GM19395 (cell line): ENCODE measurements around the gene SDHD.

ENCODE experiments used
- ATAC-seq: cut with Tn5 transposase; IDR thresholded peaks from one replicate; pipeline ENCODE4 v1.9.1; 2021; ENCODE audit warnings: mild to moderate bottlenecking, moderate library complexity; ENCODE audit not compliant: unreplicated experiment

Gene SDHD

DNA sequence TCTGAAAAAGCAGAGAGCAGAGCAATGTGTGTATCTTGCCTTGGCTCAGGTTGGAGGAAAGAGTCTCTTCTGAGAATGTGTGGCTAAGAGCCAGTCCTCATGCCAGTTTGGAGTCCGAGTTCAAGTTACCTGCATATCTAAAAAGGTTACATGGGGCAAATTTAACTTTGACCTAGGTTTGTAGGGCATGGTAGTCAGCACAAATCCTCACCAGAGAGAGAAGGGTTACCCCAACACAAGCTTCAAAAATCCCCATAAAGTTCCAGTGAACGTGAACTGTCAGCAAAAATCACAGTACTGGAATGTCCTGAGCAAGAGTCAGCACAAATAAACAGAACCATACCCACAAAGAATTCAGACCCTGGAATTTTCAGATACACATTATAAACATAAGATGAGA lies 13.8 kb downstream of the SDHD start:
- no peak for ATAC-seq

DNA sequence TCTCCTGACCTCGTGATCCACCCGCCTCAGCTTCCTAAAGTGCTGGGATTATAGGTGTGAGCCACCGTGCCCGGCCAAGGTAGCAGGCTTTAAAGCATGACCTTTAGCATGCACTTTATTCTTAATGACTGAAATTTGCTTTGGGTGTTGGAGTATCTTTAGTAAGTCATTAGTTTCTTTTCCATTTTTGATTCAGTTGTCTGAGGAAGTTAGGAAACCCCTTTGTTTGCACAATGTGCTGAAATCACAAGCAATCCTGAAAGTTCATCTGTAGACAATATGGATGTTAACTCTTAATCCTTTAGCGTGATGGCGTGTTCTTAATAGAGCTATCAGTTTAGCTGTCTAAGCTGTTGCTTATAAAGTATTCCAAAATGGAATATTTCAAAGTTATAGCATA lies 16.8 kb downstream of the SDHD start:
- no peak for ATAC-seq

DNA sequence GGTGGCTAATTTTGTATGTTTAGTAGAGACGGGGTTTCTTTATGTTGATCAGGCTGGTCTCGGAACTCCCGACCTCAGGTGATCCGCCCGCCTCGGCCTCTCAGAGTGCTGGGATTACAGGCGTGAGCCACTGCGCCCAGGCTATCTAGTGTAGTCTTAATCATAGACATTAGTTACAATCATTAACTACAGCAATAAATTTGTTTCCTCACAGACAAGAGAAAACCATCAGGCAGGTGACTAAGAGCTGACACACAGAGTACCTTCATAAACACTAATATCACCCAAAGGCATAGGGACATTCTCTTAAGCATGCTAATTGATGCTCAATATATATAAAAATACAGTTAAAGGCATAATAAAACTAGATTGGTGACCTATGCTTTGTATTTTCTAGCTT lies 19.4 kb downstream of the SDHD start:
- no peak for ATAC-seq

DNA sequence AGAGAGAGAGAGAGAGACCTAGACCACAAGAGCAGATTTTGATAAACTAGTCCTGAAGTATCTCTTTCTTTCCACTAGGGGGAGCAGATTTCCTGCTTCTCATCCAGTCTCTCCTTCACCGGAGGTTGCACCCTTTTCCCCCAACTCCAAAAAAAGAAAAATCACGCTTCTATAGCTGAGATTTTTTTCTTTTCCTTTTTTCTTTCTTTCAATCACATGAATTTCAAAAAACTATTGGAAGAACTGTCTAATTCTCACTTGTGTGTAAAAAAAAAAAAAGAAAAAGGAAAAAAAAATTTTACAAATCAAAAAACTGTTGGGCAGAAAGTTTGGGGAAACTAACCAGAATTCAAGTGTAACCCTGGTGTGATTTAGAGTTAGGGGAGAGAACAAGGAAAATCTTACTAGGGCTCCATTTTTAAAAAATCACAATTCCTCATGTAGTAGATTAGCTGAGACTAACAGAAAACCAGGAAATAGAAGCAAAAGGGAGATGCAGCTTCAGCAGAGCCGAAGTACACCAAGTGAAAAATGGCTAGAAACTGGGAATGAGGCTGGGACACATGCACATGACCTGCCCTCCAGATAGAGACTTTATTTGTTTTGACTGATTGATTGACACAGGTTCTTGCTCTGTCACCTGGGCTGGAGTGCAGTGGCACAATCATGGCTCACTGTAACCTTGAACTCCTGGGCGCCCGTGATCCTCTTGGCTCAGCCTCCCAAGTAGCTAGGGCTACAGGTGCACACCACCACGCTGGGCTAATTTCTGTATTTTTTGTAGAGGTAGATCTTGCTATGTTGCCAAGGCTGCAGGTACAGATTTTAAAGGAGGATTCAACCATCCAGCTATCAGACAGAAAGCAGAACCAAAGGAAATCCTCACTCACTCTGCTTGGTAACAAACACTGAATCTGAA lies 27.1 kb downstream of the SDHD start:
- ATAC-seq = no peak

DNA sequence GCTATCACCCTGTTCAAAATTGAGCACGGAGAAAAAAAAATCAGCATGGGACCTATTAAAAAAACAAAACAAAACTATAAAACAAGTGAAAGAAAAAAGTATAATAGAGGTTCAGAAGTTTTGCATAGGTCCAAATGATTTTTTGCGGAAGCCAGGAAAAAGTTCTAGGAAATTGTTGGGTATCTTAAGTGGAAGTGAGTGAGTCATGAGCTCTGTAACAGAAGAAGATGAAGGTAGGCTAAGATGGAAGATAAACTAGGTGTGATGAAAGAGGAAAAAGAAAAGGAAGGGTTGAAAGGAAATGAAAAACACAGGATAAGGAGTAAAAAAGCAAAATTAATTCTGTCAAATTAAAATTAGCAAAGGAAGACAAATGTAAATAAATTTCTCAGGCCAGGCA lies 27.8 kb downstream of the SDHD start:
- no peak for ATAC-seq

DNA sequence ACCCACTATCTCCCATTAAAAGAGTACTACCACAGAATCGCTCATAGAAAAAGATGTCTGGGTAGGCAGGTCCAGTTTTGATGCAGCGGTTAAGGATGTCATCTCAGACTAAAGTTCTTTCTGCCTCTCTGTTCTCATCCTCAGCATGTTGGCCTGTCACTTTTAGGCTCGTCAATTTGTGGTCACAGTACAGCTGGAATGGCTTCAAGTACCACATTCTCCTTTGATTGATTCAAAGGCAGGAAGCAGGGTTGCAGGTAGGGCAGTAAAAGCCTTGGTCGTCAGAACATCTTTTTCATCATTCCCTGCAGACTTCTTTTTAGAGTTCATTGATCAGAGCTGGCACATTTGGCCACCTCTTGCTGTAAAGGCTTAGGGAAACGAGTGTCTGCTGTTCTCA lies 28.7 kb downstream of the SDHD start:
- no peak for ATAC-seq

DNA sequence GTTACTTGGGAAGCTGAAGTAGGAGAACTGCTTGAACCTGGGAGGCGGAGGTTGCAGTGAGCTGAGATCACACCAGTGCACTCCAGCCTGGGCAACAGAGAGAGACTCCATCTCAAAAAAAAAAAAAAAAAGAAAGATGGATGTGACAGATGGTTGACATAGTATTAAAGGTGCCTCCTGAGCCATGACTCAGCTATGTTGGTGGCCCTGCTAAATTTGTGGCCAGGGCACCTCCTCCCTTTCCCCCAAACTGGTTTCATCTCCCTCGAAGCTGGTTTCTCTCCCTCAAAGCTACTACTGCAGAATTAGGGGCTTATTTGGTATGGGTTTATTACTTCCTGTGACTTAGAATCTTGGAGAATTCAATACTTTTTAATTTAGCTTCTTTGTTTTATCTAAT lies 31.5 kb downstream of the SDHD start:
- no peak for ATAC-seq

DNA sequence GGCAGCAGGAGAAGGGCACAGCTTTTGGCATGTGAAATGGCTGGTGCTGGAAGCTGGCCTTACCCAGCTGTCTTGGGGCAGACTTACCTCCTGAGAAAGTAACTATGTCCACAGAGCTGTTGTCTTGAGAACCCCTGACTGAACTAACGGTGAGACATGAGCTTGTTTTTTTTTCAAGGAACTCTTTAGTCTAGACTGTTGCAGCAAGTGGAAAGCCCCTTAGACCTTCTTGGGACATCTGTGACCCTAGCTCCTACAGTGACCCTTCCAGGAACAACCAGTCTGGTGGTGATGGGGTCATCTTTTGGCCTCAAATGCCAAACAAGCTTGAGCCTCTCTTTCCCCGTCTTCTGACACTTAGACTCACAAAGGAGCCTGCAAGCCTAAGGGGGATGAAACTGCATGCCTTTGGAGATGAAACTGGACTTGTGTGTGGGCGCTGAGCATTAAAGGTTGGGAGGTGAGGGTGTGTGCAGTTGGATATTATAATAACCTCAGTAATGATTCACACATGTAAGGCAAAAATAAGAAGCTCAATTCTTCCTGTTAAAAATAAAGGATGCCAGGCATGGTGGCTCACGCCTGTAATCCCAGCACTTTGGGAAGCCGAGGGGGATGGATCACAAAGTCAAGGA lies 35.4 kb downstream of the SDHD start:
- no peak for ATAC-seq

DNA sequence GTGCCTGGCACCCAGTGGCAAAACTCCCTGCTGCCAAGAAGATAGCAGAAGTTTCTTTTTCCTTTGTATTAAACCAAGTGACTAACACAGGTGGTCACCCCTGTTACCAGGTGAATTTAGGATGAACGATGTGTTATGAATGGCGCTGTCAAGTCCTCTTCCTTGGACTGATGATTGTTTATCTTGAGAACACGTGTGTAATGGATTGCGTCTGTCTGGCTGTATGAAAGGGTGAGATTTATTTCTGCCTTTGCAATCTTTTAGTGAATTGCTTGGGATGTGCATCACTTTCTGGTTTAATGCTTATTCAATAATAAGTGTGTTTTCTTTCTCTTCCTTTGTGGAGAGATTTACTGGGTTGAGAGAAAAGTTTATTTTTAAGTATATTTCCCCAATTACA lies 36.5 kb downstream of the SDHD start:
- ATAC-seq = no peak

DNA sequence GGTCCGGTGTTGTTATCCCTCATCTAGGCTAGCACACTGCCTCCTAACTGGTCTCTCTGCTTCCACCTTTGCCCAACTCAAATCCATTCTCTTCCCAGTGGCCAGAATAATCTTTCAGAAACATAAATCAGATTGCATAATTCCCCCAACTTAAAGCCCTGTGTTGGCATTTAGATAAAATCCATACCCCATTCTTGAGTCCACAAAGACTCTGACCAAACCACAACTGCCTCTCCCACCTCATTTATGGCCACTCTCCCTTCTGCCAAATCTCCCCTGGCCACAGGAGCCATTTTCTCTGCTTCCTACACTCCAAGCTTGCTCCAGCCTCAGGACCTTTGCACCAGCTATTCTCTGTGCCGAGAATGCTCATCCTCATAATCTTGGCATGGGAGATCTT lies 40.4 kb downstream of the SDHD start:
- no peak for ATAC-seq

DNA sequence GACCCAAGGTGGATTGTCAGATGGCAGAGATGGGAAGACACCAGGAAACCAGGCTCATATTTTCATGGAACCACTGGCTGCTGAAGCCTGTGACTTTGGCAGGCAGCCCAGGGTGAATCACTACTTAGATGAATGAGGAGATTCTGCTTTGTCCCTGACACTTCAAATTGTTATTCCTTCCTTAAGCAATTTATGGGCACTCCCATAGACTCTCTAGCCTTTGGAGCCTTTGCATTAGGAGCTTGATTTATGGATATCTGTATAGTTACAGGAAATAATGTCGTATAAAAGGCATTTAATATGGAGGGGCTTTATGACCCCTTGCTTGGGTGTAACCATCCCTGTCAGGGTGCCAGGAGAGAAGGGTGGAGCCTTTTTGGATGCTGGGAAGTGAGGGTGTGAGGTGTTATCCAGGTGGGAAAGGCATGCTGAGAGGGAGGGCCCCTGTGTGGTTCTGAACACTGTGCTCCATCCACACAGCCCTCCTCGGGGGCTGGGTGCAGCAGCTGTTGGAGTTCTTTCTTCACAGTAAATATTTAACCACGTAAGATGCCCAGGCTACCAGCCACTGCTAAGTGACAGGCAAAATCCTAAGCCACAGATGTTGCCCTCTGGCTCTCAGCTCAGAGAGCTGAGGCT lies 41.9 kb downstream of the SDHD start:
- ATAC-seq = no peak

DNA sequence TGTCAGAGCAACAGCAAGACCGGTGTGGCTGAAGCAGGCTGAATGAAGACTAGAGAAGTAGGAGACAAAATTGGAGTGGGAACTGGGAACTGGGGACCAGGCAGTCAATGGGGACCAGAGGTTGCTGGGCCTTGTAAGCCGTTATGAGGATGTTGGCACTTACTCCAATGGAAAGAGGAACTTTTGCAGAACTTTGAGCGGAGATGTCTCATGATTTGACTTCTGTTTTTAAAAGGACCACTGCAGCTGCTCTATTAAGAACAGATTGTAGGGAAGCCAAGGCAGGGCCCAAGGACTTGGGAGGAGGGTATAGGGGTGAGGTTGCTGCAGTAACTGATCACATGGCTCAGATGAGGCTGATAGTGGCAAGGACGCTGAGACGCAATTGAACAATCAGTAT lies 43.0 kb downstream of the SDHD start:
- no peak for ATAC-seq

DNA sequence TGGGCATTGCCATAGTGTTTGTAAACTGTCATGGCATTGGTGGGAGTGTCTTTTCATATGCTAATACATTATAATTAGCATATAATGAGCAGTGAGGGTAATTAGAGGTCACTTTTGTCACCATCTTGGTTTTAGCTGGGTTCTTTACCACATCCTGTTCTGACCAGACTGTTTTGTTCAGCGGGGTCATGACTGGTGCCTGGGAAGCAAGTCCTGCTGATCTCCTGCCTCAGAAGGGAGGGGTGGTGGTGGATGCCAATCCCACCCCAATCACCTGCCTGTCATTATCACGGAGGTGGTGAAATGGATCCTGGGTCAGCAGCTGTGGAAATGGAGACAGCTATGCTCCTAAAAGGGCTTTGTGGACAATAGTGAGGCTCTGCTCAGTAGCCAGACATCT lies 46.1 kb downstream of the SDHD start:
- no peak for ATAC-seq

DNA sequence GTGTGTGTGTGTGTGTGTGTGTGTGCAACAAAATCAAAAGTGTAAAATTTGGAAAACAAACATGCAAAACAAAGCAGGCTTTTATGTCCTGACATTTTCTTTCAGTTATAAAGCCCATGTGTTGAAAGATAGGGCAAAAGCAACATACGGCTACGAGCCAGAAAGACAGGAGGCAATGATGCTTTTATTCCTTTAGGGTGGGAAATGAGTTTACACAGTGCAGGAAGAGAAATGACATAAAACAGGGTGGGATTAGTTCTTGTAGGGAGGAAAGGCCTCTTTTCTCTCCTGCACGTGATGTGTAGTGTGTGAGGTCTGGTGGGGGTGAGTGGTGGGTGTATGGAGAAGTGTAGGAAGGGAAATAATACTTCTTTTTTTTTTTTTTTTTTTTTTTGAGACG lies 47.8 kb downstream of the SDHD start:
- no peak for ATAC-seq

DNA sequence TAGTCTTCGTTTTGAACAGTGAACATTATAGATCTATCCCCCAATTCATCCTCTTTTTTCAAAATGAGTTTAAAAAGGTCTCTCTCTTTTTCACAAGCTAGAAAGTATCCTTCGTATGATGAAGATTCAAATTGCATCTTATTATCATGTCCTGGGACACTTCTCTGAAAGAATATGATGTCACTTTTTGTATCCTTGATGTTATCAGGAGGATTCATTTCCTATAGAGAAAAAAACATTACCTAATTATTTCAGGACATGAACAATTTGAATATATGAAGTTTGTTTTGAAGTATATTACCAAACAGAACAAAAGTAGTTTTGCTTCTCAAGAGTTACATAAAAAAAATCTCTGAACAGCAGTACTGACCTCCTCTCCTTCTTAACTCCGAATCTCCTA lies 56.9 kb downstream of the SDHD start:
- no peak for ATAC-seq
